ENCODE measurements around the gene AGPAT4.

AGPAT4 gene

DNA sequence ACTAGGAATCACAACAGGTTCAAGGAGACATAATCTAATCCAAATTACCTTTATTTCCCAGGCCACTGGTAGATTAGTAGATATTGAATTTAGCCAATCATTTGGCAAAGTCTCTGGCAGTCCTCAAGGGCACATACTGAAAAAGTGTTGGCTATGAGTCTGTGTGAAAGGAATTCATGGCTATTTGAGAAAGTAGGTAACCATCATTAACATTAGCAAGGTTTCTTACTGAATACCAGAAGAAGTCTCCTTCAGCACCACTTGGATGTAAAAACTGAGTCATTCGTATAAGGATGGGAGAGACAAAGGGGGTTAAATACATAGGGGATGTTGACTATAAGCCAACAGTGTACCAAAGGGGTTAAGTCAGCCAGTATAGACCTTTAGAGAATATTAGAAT is 36.7 kb downstream of the AGPAT4 start:
- no peaks in the 10 kb centered on the region for H3K9me3 ChIP-seq (replicated peaks; ENCODE audit: insufficient read depth, low read length)
- TF ChIP-seq CTCF (IDR thresholded peaks at IDR 0.05; ENCODE audit: low read length), result no peak
- TF ChIP-seq EZH2 (optimal IDR thresholded peaks at IDR 0.05; ENCODE audit: low read depth, low read length), result no peak
- TF ChIP-seq EZH2phosphoT487 (IDR thresholded peaks at IDR 0.05; ENCODE audit: low read length), result no peak
- no peaks in the 10 kb centered on the region for H3F3A ChIP-seq (ENCODE audit: insufficient read depth, low read length)
- no peaks in the 10 kb centered on the region for H3K27me3 ChIP-seq (replicated peaks; ENCODE audit: insufficient read depth, low read length)
- H4K20me1 ChIP-seq (ENCODE audit: insufficient read depth, low read length), result no peaks in the 10 kb centered on the region
- H3K4me3 ChIP-seq (ENCODE audit: low read length), result no peak overlapping the region
- no peak overlapping the region for H3K9ac ChIP-seq (ENCODE audit: low read length)
- no peaks in the 10 kb centered on the region for H3K79me2 ChIP-seq (ENCODE audit: low read length)
- H3K9me2 ChIP-seq (replicated peaks; ENCODE audit: insufficient read depth, low read length), result no peaks in the 10 kb centered on the region
- no peak overlapping the region for H3K4me2 ChIP-seq (ENCODE audit: low read depth, low read length)
- H3K36me3 ChIP-seq (replicated peaks; ENCODE audit: insufficient read depth, low read length), result no peaks in the 10 kb centered on the region
- H3K27ac ChIP-seq (ENCODE audit: low read length), result no peak overlapping the region
- no peak for DNase-seq
- H3K4me1 ChIP-seq (ENCODE audit: low read length), result no peaks in the 10 kb centered on the region
- H2AFZ ChIP-seq (ENCODE audit: low read length), result no peak overlapping the region

- Histone ChIP-seq H3K4me1 (ENCODE audit: low read length) (no peaks in the 10 kb centered on the region), H3K9ac (ENCODE audit: low read length) (no peak overlapping the region), H3K4me3 (ENCODE audit: low read length) (no peak overlapping the region), H4K20me1 (ENCODE audit: insufficient read depth, low read length) (no peaks in the 10 kb centered on the region), H3K27ac (ENCODE audit: low read length) (no peak overlapping the region), H3F3A (ENCODE audit: insufficient read depth, low read length) (no peaks in the 10 kb centered on the region), H2AFZ (ENCODE audit: low read length) (no peak overlapping the region), H3K36me3 (replicated peaks; ENCODE audit: insufficient read depth, low read length) (no peaks in the 10 kb centered on the region), H3K4me2 (ENCODE audit: low read depth, low read length) (no peak overlapping the region), H3K79me2 (ENCODE audit: low read length) (no peaks in the 10 kb centered on the region), H3K9me3 (replicated peaks; ENCODE audit: insufficient read depth, low read length) (no peaks in the 10 kb centered on the region), H3K27me3 (replicated peaks; ENCODE audit: insufficient read depth, low read length) (no peaks in the 10 kb centered on the region), H3K9me2 (replicated peaks; ENCODE audit: insufficient read depth, low read length) (no peaks in the 10 kb centered on the region)
- no peak for DNase-seq
- TF ChIP-seq EZH2phosphoT487 (IDR thresholded peaks at IDR 0.05; ENCODE audit: low read length) (no peak), EZH2 (optimal IDR thresholded peaks at IDR 0.05; ENCODE audit: low read depth, low read length) (no peak), CTCF (IDR thresholded peaks at IDR 0.05; ENCODE audit: low read length) (no peak)
These were observed 37.9 kb downstream of the AGPAT4 start for GRCh38 chr6:161235776-161236633.

- Histone ChIP-seq H3K4me1 (ENCODE audit: low read length) (no peaks in the 10 kb centered on the region), H3K27ac (ENCODE audit: low read length) (no peak overlapping the region), H3F3A (ENCODE audit: insufficient read depth, low read length) (no peaks in the 10 kb centered on the region), H4K20me1 (ENCODE audit: insufficient read depth, low read length) (no peaks in the 10 kb centered on the region), H3K4me3 (ENCODE audit: low read length) (no peak overlapping the region), H3K4me2 (ENCODE audit: low read depth, low read length) (no peak overlapping the region), H3K9ac (ENCODE audit: low read length) (no peak overlapping the region), H3K9me2 (replicated peaks; ENCODE audit: insufficient read depth, low read length) (no peaks in the 10 kb centered on the region), H3K36me3 (replicated peaks; ENCODE audit: insufficient read depth, low read length) (no peaks in the 10 kb centered on the region), H3K79me2 (ENCODE audit: low read length) (no peaks in the 10 kb centered on the region), H2AFZ (ENCODE audit: low read length) (no peak overlapping the region), H3K27me3 (replicated peaks; ENCODE audit: insufficient read depth, low read length) (no peaks in the 10 kb centered on the region), H3K9me3 (replicated peaks; ENCODE audit: insufficient read depth, low read length) (no peaks in the 10 kb centered on the region)
- DNase-seq, result no peak
- TF ChIP-seq CTCF (IDR thresholded peaks at IDR 0.05; ENCODE audit: low read length) (no peak), EZH2 (optimal IDR thresholded peaks at IDR 0.05; ENCODE audit: low read depth, low read length) (no peak), EZH2phosphoT487 (IDR thresholded peaks at IDR 0.05; ENCODE audit: low read length) (no peak)
These were observed 39.7 kb downstream of the AGPAT4 start for GRCh38 chr6:161233986-161234661.
